ENCODE measurements around the gene POLR3E.

The POLR3E gene

DNA sequence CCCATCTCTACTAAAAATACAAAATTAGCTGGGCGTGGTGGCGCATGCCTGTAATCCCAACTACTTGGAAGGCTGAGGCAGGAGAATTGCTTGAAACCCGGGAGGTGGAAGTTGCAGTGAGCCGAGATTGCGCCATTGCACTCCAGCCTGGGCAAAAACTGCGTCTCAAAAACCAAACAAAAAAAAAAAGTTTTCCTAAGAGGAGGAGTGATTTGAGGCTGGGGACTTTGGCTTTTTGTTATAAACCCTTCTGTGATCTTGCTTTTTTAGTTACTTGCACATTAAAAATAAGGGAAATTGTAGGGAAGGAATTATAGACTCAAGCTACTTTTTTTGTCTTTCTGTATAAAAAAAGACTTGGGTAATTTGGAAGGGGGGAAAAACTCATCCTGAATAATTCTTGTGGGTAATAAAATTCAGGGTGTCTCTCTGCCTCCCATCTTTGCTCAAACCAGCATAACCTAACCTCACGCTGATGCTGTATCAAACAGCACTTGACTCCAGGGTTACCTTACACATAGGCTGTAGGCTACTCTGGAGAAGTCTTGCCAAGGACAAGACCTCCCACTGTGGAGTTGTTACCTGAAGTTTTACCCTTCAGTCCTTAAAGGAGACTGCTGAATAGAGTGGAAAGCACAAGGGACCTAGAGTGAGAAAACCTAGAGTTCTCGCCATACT, 78.9 kb downstream of the POLR3E start:
- TF ChIP-seq EZH2phosphoT487 (IDR thresholded peaks at IDR 0.05; ENCODE audit: borderline replicate concordance, low read length) = no peak
- TF ChIP-seq, protein P1, sequence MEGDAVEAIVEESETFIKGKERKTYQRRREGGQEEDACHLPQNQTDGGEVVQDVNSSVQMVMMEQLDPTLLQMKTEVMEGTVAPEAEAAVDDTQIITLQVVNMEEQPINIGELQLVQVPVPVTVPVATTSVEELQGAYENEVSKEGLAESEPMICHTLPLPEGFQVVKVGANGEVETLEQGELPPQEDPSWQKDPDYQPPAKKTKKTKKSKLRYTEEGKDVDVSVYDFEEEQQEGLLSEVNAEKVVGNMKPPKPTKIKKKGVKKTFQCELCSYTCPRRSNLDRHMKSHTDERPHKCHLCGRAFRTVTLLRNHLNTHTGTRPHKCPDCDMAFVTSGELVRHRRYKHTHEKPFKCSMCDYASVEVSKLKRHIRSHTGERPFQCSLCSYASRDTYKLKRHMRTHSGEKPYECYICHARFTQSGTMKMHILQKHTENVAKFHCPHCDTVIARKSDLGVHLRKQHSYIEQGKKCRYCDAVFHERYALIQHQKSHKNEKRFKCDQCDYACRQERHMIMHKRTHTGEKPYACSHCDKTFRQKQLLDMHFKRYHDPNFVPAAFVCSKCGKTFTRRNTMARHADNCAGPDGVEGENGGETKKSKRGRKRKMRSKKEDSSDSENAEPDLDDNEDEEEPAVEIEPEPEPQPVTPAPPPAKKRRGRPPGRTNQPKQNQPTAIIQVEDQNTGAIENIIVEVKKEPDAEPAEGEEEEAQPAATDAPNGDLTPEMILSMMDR (IDR thresholded peaks at IDR 0.05; ENCODE audit: low read depth, low read length, poor library complexity, severe bottlenecking) = no peak
- peaks cover 28% of the 10 kb centered on the region for H3K4me1 ChIP-seq (ENCODE audit: control insufficient read depth, low read length)
- H3K27ac ChIP-seq (ENCODE audit: low read depth, low read length) = no peak overlapping the region
- no peaks in the 10 kb centered on the region for H3K9me3 ChIP-seq (ENCODE audit: control insufficient read depth, insufficient read depth, low read length)
- H3F3A ChIP-seq (ENCODE audit: control insufficient read depth, insufficient read depth) = 0 out of 2 replicates have a peak, but pooled peaks cover 3% of the 10 kb centered on the region
- peaks cover 14% of the 10 kb centered on the region for H3K36me3 ChIP-seq (ENCODE audit: control insufficient read depth, low read length)
- H4K20me1 ChIP-seq (ENCODE audit: control insufficient read depth, insufficient read depth, low read depth, low read length) = no peaks in the 10 kb centered on the region
- no peak overlapping the region for H3K4me3 ChIP-seq (ENCODE audit: low read length)
- H3K4me2 ChIP-seq (ENCODE audit: low read length) = no peak overlapping the region
- peaks cover 31% of the 10 kb centered on the region for H3K79me2 ChIP-seq (ENCODE audit: control insufficient read depth, low read length)
- no peaks in the 10 kb centered on the region for H3K9me2 ChIP-seq (replicated peaks; ENCODE audit: control insufficient read depth, low read length)
- H3K27me3 ChIP-seq (ENCODE audit: control insufficient read depth, low read length) = peaks cover 7% of the 10 kb centered on the region; the same call in 1 of the 2 replicates

- Histone ChIP-seq H3K27ac (ENCODE audit: low read depth, low read length) (no peak overlapping the region), H3K4me3 (ENCODE audit: low read length) (no peak overlapping the region), H3K9me3 (ENCODE audit: control insufficient read depth, insufficient read depth, low read length) (no peaks in the 10 kb centered on the region), H3K4me2 (ENCODE audit: low read length) (no peak overlapping the region), H3K9me2 (replicated peaks; ENCODE audit: control insufficient read depth, low read length) (no peaks in the 10 kb centered on the region), H4K20me1 (ENCODE audit: control insufficient read depth, insufficient read depth, low read depth, low read length) (no peaks in the 10 kb centered on the region), H3K36me3 (ENCODE audit: control insufficient read depth, low read length) (no peaks in the 10 kb centered on the region), H3K79me2 (ENCODE audit: control insufficient read depth, low read length) (no peaks in the 10 kb centered on the region), H3F3A (ENCODE audit: control insufficient read depth, insufficient read depth) (peaks cover 3% of the 10 kb centered on the region), H3K27me3 (ENCODE audit: control insufficient read depth, low read length) (peaks cover 7% of the 10 kb centered on the region; the same call in 1 of the 2 replicates), H3K4me1 (ENCODE audit: control insufficient read depth, low read length) (peaks cover 18% of the 10 kb centered on the region)
- TF ChIP-seq EZH2phosphoT487 (IDR thresholded peaks at IDR 0.05; ENCODE audit: borderline replicate concordance, low read length) = no peak
Measured at GRCh38 chr16:22379656-22380055, 82.4 kb downstream of the POLR3E start.

- no peak overlapping the region for H3K4me3 ChIP-seq (ENCODE audit: low read length)
- H3K79me2 ChIP-seq (ENCODE audit: control insufficient read depth, low read length) = no peaks in the 10 kb centered on the region
- no peaks in the 10 kb centered on the region for H3K36me3 ChIP-seq (ENCODE audit: control insufficient read depth, low read length)
- H4K20me1 ChIP-seq (ENCODE audit: control insufficient read depth, insufficient read depth, low read depth, low read length) = no peaks in the 10 kb centered on the region
- no peaks in the 10 kb centered on the region for H3K9me2 ChIP-seq (replicated peaks; ENCODE audit: control insufficient read depth, low read length)
- H3K9me3 ChIP-seq (ENCODE audit: control insufficient read depth, insufficient read depth, low read length) = no peaks in the 10 kb centered on the region
- peaks cover 12% of the 10 kb centered on the region for H3K4me1 ChIP-seq (ENCODE audit: control insufficient read depth, low read length)
- no peak overlapping the region for H3K4me2 ChIP-seq (ENCODE audit: low read length)
- peaks cover 3% of the 10 kb centered on the region; the same call in 1 of the 2 replicates for H3K27me3 ChIP-seq (ENCODE audit: control insufficient read depth, low read length)
- no peak for TF ChIP-seq EZH2phosphoT487 (IDR thresholded peaks at IDR 0.05; ENCODE audit: borderline replicate concordance, low read length)
- TF ChIP-seq, protein P1 (IDR thresholded peaks at IDR 0.05; ENCODE audit: low read depth, low read length, poor library complexity, severe bottlenecking) = no peak
- H3K27ac ChIP-seq (ENCODE audit: low read depth, low read length) = no peak overlapping the region
- H3F3A ChIP-seq (ENCODE audit: control insufficient read depth, insufficient read depth) = peaks cover 3% of the 10 kb centered on the region
Measured at GRCh38 chr16:22380529-22380928, 83.3 kb downstream of the POLR3E start.

- peaks cover 3% of the 10 kb centered on the region for H3F3A ChIP-seq (ENCODE audit: control insufficient read depth, insufficient read depth)
- no peak overlapping the region for H3K4me3 ChIP-seq (ENCODE audit: low read length)
- no peak overlapping the region for H3K27ac ChIP-seq (ENCODE audit: low read depth, low read length)
- TF ChIP-seq EZH2phosphoT487 (IDR thresholded peaks at IDR 0.05; ENCODE audit: borderline replicate concordance, low read length) = no peak
- TF ChIP-seq, protein P1 (IDR thresholded peaks at IDR 0.05; ENCODE audit: low read depth, low read length, poor library complexity, severe bottlenecking) = no peak
- H3K9me3 ChIP-seq (ENCODE audit: control insufficient read depth, insufficient read depth, low read length) = no peaks in the 10 kb centered on the region
- 0 out of 2 replicates have a peak, but pooled peaks cover under 1% of the 10 kb centered on the region for H3K27me3 ChIP-seq (ENCODE audit: control insufficient read depth, low read length)
- peaks cover 12% of the 10 kb centered on the region for H3K4me1 ChIP-seq (ENCODE audit: control insufficient read depth, low read length)
- no peaks in the 10 kb centered on the region for H3K9me2 ChIP-seq (replicated peaks; ENCODE audit: control insufficient read depth, low read length)
- H3K4me2 ChIP-seq (ENCODE audit: low read length) = no peak overlapping the region
- H3K79me2 ChIP-seq (ENCODE audit: control insufficient read depth, low read length) = no peaks in the 10 kb centered on the region
- no peaks in the 10 kb centered on the region for H4K20me1 ChIP-seq (ENCODE audit: control insufficient read depth, insufficient read depth, low read depth, low read length)
- no peaks in the 10 kb centered on the region for H3K36me3 ChIP-seq (ENCODE audit: control insufficient read depth, low read length)
Measured at GRCh38 chr16:22381392-22381791, 84.2 kb downstream of the POLR3E start.

Data from DOHH2 (cell line).